Esophagus (tissue), 2 donors: Measurements from ENCODE around the gene CCL13. TPM values are rescaled to one million over a fixed set of nuclear protein-coding genes. Genes with fewer than 3 reads are reported as not detected.

ENCODE experiments used
- H3K27ac ChIP-seq, 2 donors: one replicate each; pipeline ENCODE4 v1.5.1; 2013; ENCODE audit warnings: low read depth in 2 of 2, mild to moderate bottlenecking in 2 of 2, inconsistent platforms in 1 of 2, low read length in 1 of 2, moderate library complexity in 1 of 2
- H3K27me3 ChIP-seq, 2 donors: one replicate each; pipeline ENCODE4 v1.6.1; 2013; ENCODE audit warnings: low read length in 2 of 2, control low read depth in 1 of 2, mild to moderate bottlenecking in 1 of 2; ENCODE audit not compliant: insufficient read depth in 2 of 2, control insufficient read depth in 1 of 2
- H3K36me3 ChIP-seq, 2 donors: one replicate each; pipeline ENCODE4 v1.6.1; 2013; ENCODE audit warnings: low read length in 1 of 2; ENCODE audit not compliant: control insufficient read depth in 2 of 2, insufficient read depth in 2 of 2
- H3K4me1 ChIP-seq, 2 donors: one replicate each; pipeline ENCODE4 v1.6.1; 2013; ENCODE audit warnings: low read length in 1 of 2; ENCODE audit not compliant: control insufficient read depth in 2 of 2, insufficient read depth in 2 of 2
- H3K4me3 ChIP-seq, 2 donors: one replicate each; pipeline ENCODE4 v1.5.1; 2013; ENCODE audit warnings: low read length in 2 of 2, mild to moderate bottlenecking in 2 of 2, low read depth in 1 of 2, moderate library complexity in 1 of 2
- H3K9me3 ChIP-seq, 2 donors: one replicate each; pipeline ENCODE4 v1.6.1; 2013; ENCODE audit warnings: mild to moderate bottlenecking in 2 of 2, low read depth in 1 of 2, low read length in 1 of 2, moderate library complexity in 1 of 2; ENCODE audit not compliant: control insufficient read depth in 2 of 2, insufficient read depth in 1 of 2
- WGBS, 2 donors: extraction: QIAGEN DNeasy Blood & Tissue Kit; methylation state at CpG; one replicate each; pipeline ENCODE4 v1.1.7; 2013; 5-methylcytosine and 5-hydroxymethylcytosine counted together
- polyA plus RNA-seq, 2 donors: library from polyadenylated mRNA; stranded (reverse); fragments of 200-250 nt; gene quantifications; one replicate each; pipeline ENCODE4 v1.2.3, GENCODE V29; 2013
- donor health status: healthy with polysubstance abuse.
- donor health status: Bipolar disorder and iron deficiency.

Gene CCL13
- polyA plus RNA-seq, 2 donors: 0.24 to 0.53 TPM

DNA sequence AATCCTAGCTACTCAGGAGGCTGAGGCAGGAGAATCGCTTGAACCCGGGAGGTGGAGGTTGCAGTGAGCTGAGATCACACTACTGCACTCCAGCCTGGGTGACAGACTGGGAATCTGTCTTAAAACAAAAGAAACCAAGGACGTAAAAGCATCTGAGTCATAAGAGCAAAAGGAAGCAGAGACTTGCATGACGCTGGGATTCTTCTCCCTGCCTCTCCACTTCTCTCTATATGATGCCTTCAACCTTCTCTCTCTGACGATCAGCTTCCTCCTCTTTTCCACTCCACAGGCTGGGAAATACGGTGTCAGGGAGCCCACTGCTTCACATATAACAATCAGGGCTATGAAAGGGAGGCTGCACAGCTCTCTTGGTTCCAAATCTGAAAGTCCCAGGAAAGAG, 49.9 kb downstream of the CCL13 start:
- H3K9me3 ChIP-seq: peaks cover 0 to 3% of the 10 kb centered on the region in 2 donors
- peaks cover 0 to under 1% of the 10 kb centered on the region in 2 donors for H3K4me1 ChIP-seq
- no peak overlapping the region for H3K4me3 ChIP-seq
- H3K27ac ChIP-seq: no peak overlapping the region
- WGBS, 2 donors: 78 to 83% methylated on average over 6 of the region's 6 CpGs
- no peaks in the 10 kb centered on the region for H3K36me3 ChIP-seq
- no peaks in the 10 kb centered on the region for H3K27me3 ChIP-seq

Other genes starting within 250 kb of the CCL13 start
- gene CCL2, start 101.2 kb upstream of the CCL13 start, polyA plus RNA-seq: 10 to 100 TPM in 1 of 2 donors, 1 to 10 TPM in 1; 5.4 to 21.2 TPM
- gene CCL7, start 86.3 kb upstream of the CCL13 start, polyA plus RNA-seq: not detected
- under 1 TPM; 0.29 to 0.99 TPM for gene CCL11, start 70.7 kb upstream of the CCL13 start, polyA plus RNA-seq
- gene CCL8, start 37.0 kb upstream of the CCL13 start, polyA plus RNA-seq: under 1 TPM in 1 of 2 donors, not detected in 1; 0.08 TPM
- gene CCL1, start 6.8 kb downstream of the CCL13 start, polyA plus RNA-seq: not detected
- under 1 TPM; 0.02 to 0.04 TPM for gene TMEM132E, start 223.1 kb downstream of the CCL13 start, polyA plus RNA-seq